Measurements from ENCODE around the gene SHISA4.

GRCh38 chr1:201887116-201887866 lies 1.4 kb upstream of the SHISA4 start:
- no peak for TF ChIP-seq CTCF (IDR thresholded peaks at IDR 0.05)
- TF ChIP-seq EZH2 (IDR thresholded peaks at IDR 0.05) = no peak
- no peak for TF ChIP-seq EZH2phosphoT487 (IDR thresholded peaks at IDR 0.05)

All from neural progenitor cell (in vitro differentiated cells).